HG03135 (cell line): ENCODE results near the gene KLRD1.
"Not testable (repeated sequence)": the region's sequence is repeated elsewhere in the genome, so short reads cannot be mapped to it uniquely, and the experiment has no call there.

Experiments
- ATAC-seq: cut with Tn5 transposase; IDR thresholded peaks from one replicate; pipeline ENCODE4 v1.9.1; 2021; ENCODE audit warnings: mild to moderate bottlenecking, moderate library complexity; ENCODE audit not compliant: unreplicated experiment

Gene KLRD1

GRCh38 chr12:10307630-10308029 is at the start of gene KLRD1:
Gene KLRD1 (plus strand): TSS chr12:10307870. CDS start chr12:10308078, 208 bp downstream.
- no peak for ATAC-seq

- no peak for ATAC-seq
Measured at GRCh38 chr12:10260927-10261326, 46.7 kb upstream of the KLRD1 start.

- no peak for ATAC-seq
Measured at GRCh38 chr12:10268037-10268436, 39.6 kb upstream of the KLRD1 start.

GRCh38 chr12:10272467-10272866 is 35.2 kb upstream of the KLRD1 start:
- no peak for ATAC-seq

- no peak for ATAC-seq
Measured at GRCh38 chr12:10276774-10277173, 30.9 kb upstream of the KLRD1 start.

GRCh38 chr12:10278104-10278503 is 29.6 kb upstream of the KLRD1 start:
- no peak for ATAC-seq

- ATAC-seq, result no peak
Measured at GRCh38 chr12:10279937-10280336, 27.7 kb upstream of the KLRD1 start.

- no peak for ATAC-seq
Measured at GRCh38 chr12:10283027-10283426, 24.6 kb upstream of the KLRD1 start.

- no peak for ATAC-seq
Measured at GRCh38 chr12:10285919-10286318, 21.8 kb upstream of the KLRD1 start.

GRCh38 chr12:10289005-10289754 is 18.5 kb upstream of the KLRD1 start:
- ATAC-seq, result no peak

GRCh38 chr12:10291030-10291429 is 16.6 kb upstream of the KLRD1 start:
- no peak for ATAC-seq

GRCh38 chr12:10293151-10293550 is 14.5 kb upstream of the KLRD1 start:
- no peak for ATAC-seq

GRCh38 chr12:10293570-10294227 is 14.0 kb upstream of the KLRD1 start:
- no peak for ATAC-seq

- ATAC-seq, result no peak
Measured at GRCh38 chr12:10301103-10301502, 6.6 kb upstream of the KLRD1 start.

GRCh38 chr12:10304161-10304574 is 3.5 kb upstream of the KLRD1 start:
- no peak for ATAC-seq

GRCh38 chr12:10305411-10305810 is 2.3 kb upstream of the KLRD1 start:
- ATAC-seq, result no peak

- no peak for ATAC-seq
Measured at GRCh38 chr12:10310926-10311720, 3.5 kb downstream of the KLRD1 start.

- no peak for ATAC-seq
Measured at GRCh38 chr12:10319388-10319787, 11.7 kb downstream of the KLRD1 start.

- ATAC-seq, result no peak
Measured at GRCh38 chr12:10320643-10321042, 13.0 kb downstream of the KLRD1 start.

GRCh38 chr12:10328691-10329090 is 21.0 kb downstream of the KLRD1 start:
- ATAC-seq, result not testable (repeated sequence)

GRCh38 chr12:10331642-10332239 is 24.1 kb downstream of the KLRD1 start:
- ATAC-seq, result no peak
